PC-9 (cell line): ENCODE data around the gene TRPV5. TPM values are rescaled to one million over a fixed set of nuclear protein-coding genes. Genes with fewer than 3 reads are reported as not detected.

ENCODE experiments used
- BruUV-seq: library from RNA; stranded (reverse); fragments of 400-500 nt; replicated peaks from 2 replicates; lab custom pipeline; 2021; lab: Mats Ljungman, UMichigan
- CTCF ChIA-PET: fragments of 300-600 bp; sonication (Branson Sonifier 250); formaldehyde crosslinking; loops from one replicate; lab custom pipeline; 2022; ENCODE audit warnings: antibody characterized with exemption; lab: Charles Lee
- POLR2A ChIA-PET: fragments of 300-600 bp; sonication (Branson Sonifier 250); formaldehyde crosslinking; loops from one replicate; lab custom pipeline; 2022; ENCODE audit warnings: antibody characterized with exemption; ENCODE audit not compliant: unreplicated experiment; lab: Charles Lee
- DNase-seq, 2 experiments: peaks; one replicate each; pipeline versions ENCODE4 v3.0.0 to v3.0.0-alpha.2; 2015 to 2022; ENCODE audit warnings: mixed read lengths in 1 of 2
- H2AFZ ChIP-seq: fragments of 200-600 bp; sonication (generic); 2 replicates; pipeline ENCODE4 v1.8.1; 2017; ENCODE audit warnings: antibody characterized with exemption
- H3F3A ChIP-seq: fragments of 200-600 bp; sonication (generic); 2 replicates; pipeline ENCODE4 v1.8.1; 2017; ENCODE audit warnings: antibody characterized with exemption, mild to moderate bottlenecking, low read depth; ENCODE audit not compliant: insufficient read depth
- H3K27ac ChIP-seq: fragments of 200-600 bp; sonication (generic); 2 replicates; pipeline ENCODE4 v1.6.1; 2016; ENCODE audit warnings: mixed run types
- H3K27me3 ChIP-seq: fragments of 200-600 bp; sonication (generic); 2 replicates; pipeline ENCODE4 v1.6.1; 2016; ENCODE audit warnings: low read depth, mixed run types; ENCODE audit not compliant: insufficient read depth
- H3K36me3 ChIP-seq: fragments of 200-600 bp; sonication (generic); 2 replicates; pipeline ENCODE4 v1.6.1; 2016; ENCODE audit warnings: low read depth, mixed run types
- H3K4me1 ChIP-seq: fragments of 200-600 bp; sonication (generic); replicated peaks from 2 replicates; pipeline ENCODE4 v1.6.1; 2016; ENCODE audit warnings: mixed run types; ENCODE audit not compliant: insufficient read depth
- H3K4me2 ChIP-seq: fragments of 200-600 bp; sonication (generic); 2 replicates; pipeline ENCODE4 v1.6.1; 2017; ENCODE audit warnings: mixed run types
- H3K4me3 ChIP-seq: fragments of 200-600 bp; sonication (generic); 2 replicates; pipeline ENCODE4 v1.6.1; 2016; ENCODE audit warnings: mixed run types
- H3K79me2 ChIP-seq: fragments of 200-600 bp; sonication (generic); 2 replicates; pipeline ENCODE4 v1.6.1; 2017; ENCODE audit warnings: low read depth, mixed run types
- H3K9me2 ChIP-seq: fragments of 200-600 bp; sonication (generic); 2 replicates; pipeline ENCODE4 v1.8.1; 2017; ENCODE audit warnings: mild to moderate bottlenecking; ENCODE audit not compliant: insufficient read depth
- H3K9me3 ChIP-seq: fragments of 200-600 bp; sonication (generic); 2 replicates; pipeline ENCODE4 v1.8.1; 2016; ENCODE audit warnings: low read depth; ENCODE audit not compliant: insufficient read depth
- H4K20me1 ChIP-seq: fragments of 200-600 bp; sonication (generic); 2 replicates; pipeline ENCODE4 v1.8.1; 2017; ENCODE audit not compliant: insufficient read depth
- CTCF ChIP-seq: fragments of 200-600 bp; sonication (generic); conservative IDR thresholded peaks from 2 replicates; pipeline ENCODE4 v1.6.1; 2017; ENCODE audit warnings: mixed run types, antibody characterized with exemption, mild to moderate bottlenecking, moderate library complexity
- EZH2 ChIP-seq: fragments of 200-600 bp; sonication (generic); IDR thresholded peaks from 2 replicates; pipeline ENCODE4 v1.8.0; 2017; ENCODE audit warnings: antibody characterized with exemption, low read depth
- intact Hi-C: fragments of 100-400 bp; cut with micrococcal nuclease; formaldehyde crosslinking; loops from one replicate; pipeline ENCODE4 v1.10.0; 2022; ENCODE audit not compliant: unreplicated experiment
- total RNA-seq: library from RNA; stranded (reverse); gene quantifications from 2 replicates; pipeline ENCODE4 v1.2.3, GENCODE V29; 2021

TRPV5 gene
- total RNA-seq, 1 experiment from 2014 or later = not detected

GRCh38 chr7:142897691-142898090, 35.9 kb downstream of the TRPV5 start:
- no TSS peak for BruUV-seq
- Histone ChIP-seq H3K9me2 (no peaks in the 10 kb centered on the region), H4K20me1 (no peaks in the 10 kb centered on the region)

GRCh38 chr7:142896741-142897379, 36.7 kb downstream of the TRPV5 start:
- intact Hi-C loops = no loop called here
- no peak for DNase-seq
- no TSS peak for BruUV-seq
- ChIA-PET POLR2A (no interaction called here), CTCF (no interaction called here)
- Histone ChIP-seq H4K20me1 (no peaks in the 10 kb centered on the region), H3F3A (peaks cover 4% of the 10 kb centered on the region; the same call in 1 of the 2 replicates), H3K4me1 (peaks cover 28% of the 10 kb centered on the region), H3K27me3 (no peaks in the 10 kb centered on the region), H3K36me3 (no peaks in the 10 kb centered on the region), H3K4me3 (no peak overlapping the region), H3K4me2 (no peak overlapping the region), H3K9me2 (no peaks in the 10 kb centered on the region), H3K27ac (no peak overlapping the region), H3K79me2 (no peaks in the 10 kb centered on the region), H2AFZ (no peak overlapping the region), H3K9me3 (no peaks in the 10 kb centered on the region)
- TF ChIP-seq CTCF (no peak), EZH2 (no peak)

More at GRCh38 chr7:142897691-142898090, 35.9 kb downstream of the TRPV5 start:
- Histone ChIP-seq H3K79me2 (no peaks in the 10 kb centered on the region), H3F3A (peaks cover 4% of the 10 kb centered on the region; the same call in 1 of the 2 replicates), H3K9me3 (no peaks in the 10 kb centered on the region), H3K4me1 (peaks cover 28% of the 10 kb centered on the region), H2AFZ (no peak overlapping the region), H3K4me2 (no peak overlapping the region), H3K27ac (no peak overlapping the region), H3K36me3 (no peaks in the 10 kb centered on the region), H3K27me3 (no peaks in the 10 kb centered on the region), H3K4me3 (no peak overlapping the region)
- no peak for TF ChIP-seq EZH2
- no peak for DNase-seq
- CTCF ChIA-PET = interaction anchor here (0.7 kb wide), 2 partner anchors 28 to 112 kb away, joined by 4 to 7 read pairs; no protein-coding TSS in a partner anchor
- POLR2A ChIA-PET = interaction anchor here (0.6 kb wide), 2 partner anchors 59 to 402 kb away, joined by 10 to 15 read pairs; no protein-coding TSS in a partner anchor
- intact Hi-C loops = no loop called here

GRCh38 chr7:142896151-142896550, 37.4 kb downstream of the TRPV5 start:
- Histone ChIP-seq H3K79me2 (no peaks in the 10 kb centered on the region), H4K20me1 (no peaks in the 10 kb centered on the region), H3K9me2 (no peaks in the 10 kb centered on the region), H3K9me3 (no peaks in the 10 kb centered on the region), H3K4me2 (no peak overlapping the region), H3K4me1 (peaks cover 28% of the 10 kb centered on the region), H3K27me3 (no peaks in the 10 kb centered on the region), H2AFZ (no peak overlapping the region), H3K27ac (no peak overlapping the region), H3F3A (peaks cover 4% of the 10 kb centered on the region; the same call in 1 of the 2 replicates), H3K4me3 (no peak overlapping the region), H3K36me3 (no peaks in the 10 kb centered on the region)
- TF ChIP-seq CTCF (no peak), EZH2 (no peak)
- intact Hi-C loops = no loop called here
- DNase-seq = no peak
- ChIA-PET POLR2A (no interaction called here), CTCF (no interaction called here)
- no TSS peak for BruUV-seq
